ENCODE measurements around the gene FPGT.

FPGT gene

DNA sequence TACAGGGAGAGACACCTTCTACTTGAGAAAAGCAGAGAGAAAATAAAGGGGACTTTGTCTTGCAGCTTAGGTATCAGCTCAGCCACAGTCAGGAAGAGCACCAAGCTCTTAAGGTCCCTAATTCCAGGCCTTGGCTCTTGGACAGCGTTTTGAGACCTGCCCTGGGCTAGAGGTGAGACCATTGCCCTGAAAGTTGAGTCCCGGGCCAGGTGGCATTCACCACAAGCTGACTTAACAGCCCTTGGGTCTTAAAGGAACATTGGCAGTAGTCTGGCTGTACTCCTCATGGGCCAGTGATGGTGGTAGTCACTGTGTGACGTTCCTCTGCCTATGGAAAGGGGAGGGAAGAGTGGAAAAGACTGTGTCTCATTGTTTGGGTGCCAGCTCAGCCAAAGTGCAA, 25.4 kb downstream of the FPGT start (continued):
- TF ChIP-seq ZNF664 (tag by site-specific recombination; IDR thresholded peaks at IDR 0.05) (no peak), ZNF707 (tag by site-specific recombination; IDR thresholded peaks at IDR 0.05) (no peak), ZNF366 (tag by site-specific recombination; conservative IDR thresholded peaks at IDR 0.05) (no peak), KLF9 (tag by site-specific recombination; IDR thresholded peaks at IDR 0.05; ENCODE audit: low read depth) (no peak)
- TF ChIP-seq, protein P1, sequence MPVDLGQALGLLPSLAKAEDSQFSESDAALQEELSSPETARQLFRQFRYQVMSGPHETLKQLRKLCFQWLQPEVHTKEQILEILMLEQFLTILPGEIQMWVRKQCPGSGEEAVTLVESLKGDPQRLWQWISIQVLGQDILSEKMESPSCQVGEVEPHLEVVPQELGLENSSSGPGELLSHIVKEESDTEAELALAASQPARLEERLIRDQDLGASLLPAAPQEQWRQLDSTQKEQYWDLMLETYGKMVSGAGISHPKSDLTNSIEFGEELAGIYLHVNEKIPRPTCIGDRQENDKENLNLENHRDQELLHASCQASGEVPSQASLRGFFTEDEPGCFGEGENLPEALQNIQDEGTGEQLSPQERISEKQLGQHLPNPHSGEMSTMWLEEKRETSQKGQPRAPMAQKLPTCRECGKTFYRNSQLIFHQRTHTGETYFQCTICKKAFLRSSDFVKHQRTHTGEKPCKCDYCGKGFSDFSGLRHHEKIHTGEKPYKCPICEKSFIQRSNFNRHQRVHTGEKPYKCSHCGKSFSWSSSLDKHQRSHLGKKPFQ (tag by site-specific recombination; IDR thresholded peaks at IDR 0.05): no peak
- TF ChIP-seq, protein P2, sequence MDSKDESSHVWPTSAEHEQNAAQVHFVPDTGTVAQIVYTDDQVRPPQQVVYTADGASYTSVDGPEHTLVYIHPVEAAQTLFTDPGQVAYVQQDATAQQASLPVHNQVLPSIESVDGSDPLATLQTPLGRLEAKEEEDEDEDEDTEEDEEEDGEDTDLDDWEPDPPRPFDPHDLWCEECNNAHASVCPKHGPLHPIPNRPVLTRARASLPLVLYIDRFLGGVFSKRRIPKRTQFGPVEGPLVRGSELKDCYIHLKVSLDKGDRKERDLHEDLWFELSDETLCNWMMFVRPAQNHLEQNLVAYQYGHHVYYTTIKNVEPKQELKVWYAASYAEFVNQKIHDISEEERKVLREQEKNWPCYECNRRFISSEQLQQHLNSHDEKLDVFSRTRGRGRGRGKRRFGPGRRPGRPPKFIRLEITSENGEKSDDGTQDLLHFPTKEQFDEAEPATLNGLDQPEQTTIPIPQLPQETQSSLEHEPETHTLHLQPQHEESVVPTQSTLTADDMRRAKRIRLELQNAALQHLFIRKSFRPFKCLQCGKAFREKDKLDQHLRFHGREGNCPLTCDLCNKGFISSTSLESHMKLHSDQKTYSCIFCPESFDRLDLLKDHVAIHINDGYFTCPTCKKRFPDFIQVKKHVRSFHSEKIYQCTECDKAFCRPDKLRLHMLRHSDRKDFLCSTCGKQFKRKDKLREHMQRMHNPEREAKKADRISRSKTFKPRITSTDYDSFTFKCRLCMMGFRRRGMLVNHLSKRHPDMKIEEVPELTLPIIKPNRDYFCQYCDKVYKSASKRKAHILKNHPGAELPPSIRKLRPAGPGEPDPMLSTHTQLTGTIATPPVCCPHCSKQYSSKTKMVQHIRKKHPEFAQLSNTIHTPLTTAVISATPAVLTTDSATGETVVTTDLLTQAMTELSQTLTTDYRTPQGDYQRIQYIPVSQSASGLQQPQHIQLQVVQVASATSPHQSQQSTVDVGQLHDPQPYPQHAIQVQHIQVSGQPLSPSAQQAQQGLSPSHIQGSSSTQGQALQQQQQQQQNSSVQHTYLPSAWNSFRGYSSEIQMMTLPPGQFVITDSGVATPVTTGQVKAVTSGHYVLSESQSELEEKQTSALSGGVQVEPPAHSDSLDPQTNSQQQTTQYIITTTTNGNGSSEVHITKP (tag by site-specific recombination; IDR thresholded peaks at IDR 0.05): no peak

DNA sequence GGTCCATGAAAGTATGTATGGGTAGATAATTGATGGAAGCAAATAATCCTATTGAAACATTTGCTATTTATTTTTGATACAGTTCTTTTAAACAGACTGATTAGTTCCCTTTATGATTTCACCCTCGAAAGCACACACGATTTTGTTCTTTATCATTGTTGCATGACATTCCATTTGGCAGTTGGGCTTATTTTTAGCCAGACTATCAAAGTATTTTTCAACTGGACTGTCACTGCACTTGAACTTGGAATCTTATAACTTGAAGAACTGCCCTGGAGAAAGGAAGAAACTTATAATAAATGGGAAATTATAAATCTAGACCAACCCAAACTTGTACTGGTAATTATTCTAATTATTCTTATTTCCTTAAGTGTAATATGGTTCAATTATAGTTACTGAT, 37.1 kb downstream of the FPGT start, which contains the start of gene TNNI3K:
TSS of gene TNNI3K (plus strand) at position 235 of the 400 bp plus-strand sequence. CDS start at position 300, 65 bp downstream.
- no peaks in the 10 kb centered on the region for H3K9me3 ChIP-seq (ENCODE audit: control insufficient read depth, insufficient read depth, low read depth, low read length)
- no peaks in the 10 kb centered on the region for H3K4me1 ChIP-seq (ENCODE audit: control insufficient read depth, insufficient read depth, low read length)
- H3K27ac ChIP-seq (ENCODE audit: extremely low read depth, low read depth, low read length): no peak within 1 kb of the TSS
- TF ChIP-seq ZNF184 (tag by site-specific recombination; IDR thresholded peaks at IDR 0.05): no peak
- TF ChIP-seq ZNF302 (tag by site-specific recombination; IDR thresholded peaks at IDR 0.05; ENCODE audit: low read depth): no peak
- TF ChIP-seq, protein P3, sequence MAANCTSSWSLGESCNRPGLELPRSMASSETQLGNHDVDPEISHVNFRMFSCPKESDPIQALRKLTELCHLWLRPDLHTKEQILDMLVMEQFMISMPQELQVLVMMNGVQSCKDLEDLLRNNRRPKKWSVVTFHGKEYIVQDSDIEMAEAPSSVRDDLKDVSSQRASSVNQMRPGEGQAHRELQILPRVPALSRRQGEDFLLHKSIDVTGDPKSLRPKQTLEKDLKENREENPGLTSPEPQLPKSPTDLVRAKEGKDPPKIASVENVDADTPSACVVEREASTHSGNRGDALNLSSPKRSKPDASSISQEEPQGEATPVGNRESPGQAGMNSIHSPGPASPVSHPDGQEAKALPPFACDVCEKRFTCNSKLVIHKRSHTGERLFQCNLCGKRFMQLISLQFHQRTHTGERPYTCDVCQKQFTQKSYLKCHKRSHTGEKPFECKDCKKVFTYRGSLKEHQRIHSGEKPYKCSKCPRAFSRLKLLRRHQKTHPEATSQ (tag by site-specific recombination; IDR thresholded peaks at IDR 0.05): no peak
- no peak for TF ChIP-seq ZNF610 (tag by site-specific recombination; IDR thresholded peaks at IDR 0.05; ENCODE audit: borderline replicate concordance)
- TF ChIP-seq ZNF366 (tag by site-specific recombination; conservative IDR thresholded peaks at IDR 0.05): no peak
- no peak for TF ChIP-seq ZNF423 (tag by site-specific recombination; IDR thresholded peaks at IDR 0.05)
- TF ChIP-seq ZNF140 (tag by site-specific recombination; IDR thresholded peaks at IDR 0.05): no peak
- no peak for TF ChIP-seq SALL2 (tag by site-specific recombination; IDR thresholded peaks at IDR 0.05; ENCODE audit: borderline replicate concordance)
- TF ChIP-seq, protein P4, sequence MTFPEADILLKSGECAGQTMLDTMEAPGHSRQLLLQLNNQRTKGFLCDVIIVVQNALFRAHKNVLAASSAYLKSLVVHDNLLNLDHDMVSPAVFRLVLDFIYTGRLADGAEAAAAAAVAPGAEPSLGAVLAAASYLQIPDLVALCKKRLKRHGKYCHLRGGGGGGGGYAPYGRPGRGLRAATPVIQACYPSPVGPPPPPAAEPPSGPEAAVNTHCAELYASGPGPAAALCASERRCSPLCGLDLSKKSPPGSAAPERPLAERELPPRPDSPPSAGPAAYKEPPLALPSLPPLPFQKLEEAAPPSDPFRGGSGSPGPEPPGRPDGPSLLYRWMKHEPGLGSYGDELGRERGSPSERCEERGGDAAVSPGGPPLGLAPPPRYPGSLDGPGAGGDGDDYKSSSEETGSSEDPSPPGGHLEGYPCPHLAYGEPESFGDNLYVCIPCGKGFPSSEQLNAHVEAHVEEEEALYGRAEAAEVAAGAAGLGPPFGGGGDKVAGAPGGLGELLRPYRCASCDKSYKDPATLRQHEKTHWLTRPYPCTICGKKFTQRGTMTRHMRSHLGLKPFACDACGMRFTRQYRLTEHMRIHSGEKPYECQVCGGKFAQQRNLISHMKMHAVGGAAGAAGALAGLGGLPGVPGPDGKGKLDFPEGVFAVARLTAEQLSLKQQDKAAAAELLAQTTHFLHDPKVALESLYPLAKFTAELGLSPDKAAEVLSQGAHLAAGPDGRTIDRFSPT (tag by site-specific recombination; IDR thresholded peaks at IDR 0.05): no peak
- TF ChIP-seq ZNF37A (tag by site-specific recombination; IDR thresholded peaks at IDR 0.05): no peak
- no peak for TF ChIP-seq HOXD13 (CRISPR knock-in tag; IDR thresholded peaks at IDR 0.05; ENCODE audit: borderline replicate concordance)
- TF ChIP-seq ZNF670 (tag by site-specific recombination; IDR thresholded peaks at IDR 0.05; ENCODE audit: low read depth): no peak
- H3K4me3 ChIP-seq (ENCODE audit: low read depth, low read length): no peak within 1 kb of the TSS
- H3K36me3 ChIP-seq (ENCODE audit: control insufficient read depth in 2 of 2, insufficient read depth in 1 of 2, low read length in 2 of 2): no peaks in the 10 kb centered on the region
- ChIA-PET CTCF (no interaction called here), POLR2A (no interaction called here)
